Measurements from ENCODE around the gene TLX1.
A peak's percentile ranks its signal among the peaks of the same experiment; 100 is the strongest.

TLX1 gene

GRCh38 chr10:101134299-101135127 lies 3.4 kb downstream of the TLX1 start:
- DNase-seq = no peak

GRCh38 chr10:101135141-101136006 lies 4.3 kb downstream of the TLX1 start:
- no peak for DNase-seq

GRCh38 chr10:101136007-101136707 lies 5.1 kb downstream of the TLX1 start:
- no peak for DNase-seq

- no peak for DNase-seq
These were observed 5.6 kb downstream of the TLX1 start for GRCh38 chr10:101136708-101137121.

GRCh38 chr10:101137271-101137670 lies 6.2 kb downstream of the TLX1 start:
- DNase-seq = no peak

GRCh38 chr10:101138788-101139420 lies 7.8 kb downstream of the TLX1 start:
- no peak for DNase-seq

GRCh38 chr10:101139421-101139911 lies 8.4 kb downstream of the TLX1 start:
- no peak for DNase-seq

- no peak for DNase-seq
These were observed 9.2 kb downstream of the TLX1 start for GRCh38 chr10:101140084-101140949.

- no peak for DNase-seq
These were observed 10.0 kb downstream of the TLX1 start for GRCh38 chr10:101140950-101141615.

GRCh38 chr10:101141616-101142532 lies 10.8 kb downstream of the TLX1 start:
- peak; percentile 35 for DNase-seq

GRCh38 chr10:101142533-101143344 lies 11.6 kb downstream of the TLX1 start:
- DNase-seq = no peak

- no peak for DNase-seq
These were observed 12.2 kb downstream of the TLX1 start for GRCh38 chr10:101143345-101143630.

- DNase-seq = no peak
These were observed 13.0 kb downstream of the TLX1 start for GRCh38 chr10:101144053-101144452.

- no peak for DNase-seq
These were observed 14.0 kb downstream of the TLX1 start for GRCh38 chr10:101145145-101145544.

GRCh38 chr10:101145750-101146391 lies 14.8 kb downstream of the TLX1 start:
- no peak for DNase-seq

GRCh38 chr10:101146392-101147251 lies 15.5 kb downstream of the TLX1 start:
- no peak for DNase-seq

GRCh38 chr10:101151395-101151794 lies 20.3 kb downstream of the TLX1 start:
- DNase-seq = no peak

- no peak for DNase-seq
These were observed 21.2 kb downstream of the TLX1 start for GRCh38 chr10:101152316-101152715.
